HG02943 (cell line): ENCODE data around the gene ITSN2.

Experiments
- ATAC-seq: cut with Tn5 transposase; IDR thresholded peaks from one replicate; pipeline ENCODE4 v1.9.1; 2021; ENCODE audit warnings: mild to moderate bottlenecking, low read depth, moderate library complexity; ENCODE audit not compliant: unreplicated experiment

The ITSN2 gene

GRCh38 chr2:24191848-24192247, 168.5 kb downstream of the ITSN2 start:
- ATAC-seq = no peak

GRCh38 chr2:24191156-24191555, 169.2 kb downstream of the ITSN2 start:
- no peak for ATAC-seq

GRCh38 chr2:24190503-24190902, 169.8 kb downstream of the ITSN2 start:
- ATAC-seq = no peak

- ATAC-seq = no peak
Measured at GRCh38 chr2:24189551-24189950, 170.8 kb downstream of the ITSN2 start.

GRCh38 chr2:24183366-24184069, 176.8 kb downstream of the ITSN2 start:
- ATAC-seq = no peak

GRCh38 chr2:24182507-24182906, 177.8 kb downstream of the ITSN2 start:
- no peak for ATAC-seq

- no peak for ATAC-seq
Measured at GRCh38 chr2:24181849-24182248, 178.5 kb downstream of the ITSN2 start.

GRCh38 chr2:24179683-24180082, 180.7 kb downstream of the ITSN2 start:
- ATAC-seq = no peak

GRCh38 chr2:24176326-24176725, 184.0 kb downstream of the ITSN2 start:
- no peak for ATAC-seq

GRCh38 chr2:24175631-24176187, 184.6 kb downstream of the ITSN2 start:
- no peak for ATAC-seq

GRCh38 chr2:24174851-24175277, 185.5 kb downstream of the ITSN2 start, which contains the start of gene FAM228A:
TSS of gene FAM228A (plus strand) at chr2:24175053. CDS start at chr2:24175481, 428 bp downstream.
- no peak for ATAC-seq

GRCh38 chr2:24169023-24169422, 191.3 kb downstream of the ITSN2 start:
- ATAC-seq = no peak

GRCh38 chr2:24164416-24164973, 195.8 kb downstream of the ITSN2 start:
- ATAC-seq = no peak

- no peak for ATAC-seq
Measured at GRCh38 chr2:24163601-24164000, 196.7 kb downstream of the ITSN2 start.

GRCh38 chr2:24163186-24163585, 197.2 kb downstream of the ITSN2 start:
- no peak for ATAC-seq

- ATAC-seq = no peak
Measured at GRCh38 chr2:24162494-24162893, 197.8 kb downstream of the ITSN2 start.

GRCh38 chr2:24160761-24161160, 199.6 kb downstream of the ITSN2 start:
- ATAC-seq = no peak

- ATAC-seq = no peak
Measured at GRCh38 chr2:24159708-24160107, 200.6 kb downstream of the ITSN2 start.

- no peak for ATAC-seq
Measured at GRCh38 chr2:24158131-24158530, 202.2 kb downstream of the ITSN2 start.

- ATAC-seq = no peak
Measured at GRCh38 chr2:24153478-24153877, 206.9 kb downstream of the ITSN2 start.
